Type B pancreatic cell (in vitro differentiated cells): ENCODE data around the gene TMEM190. TPM values are rescaled to one million over a fixed set of nuclear protein-coding genes. Genes with fewer than 3 reads are reported as not detected.

Experiments
- DNase-seq: peaks from one replicate; pipeline ENCODE4 v3.0.0; 2021; ENCODE audit warnings: mixed read lengths; ENCODE audit not compliant: unreplicated experiment; ENCODE audit errors: extremely low spot score
- H3K27ac Mint-ChIP-seq: 2 replicates; pipeline ENCODE4 v1.8.0; 2021; ENCODE audit warnings: mild to moderate bottlenecking, mixed read lengths
- H3K27me3 Mint-ChIP-seq: 2 replicates; pipeline ENCODE4 v1.8.0; 2021; ENCODE audit warnings: mixed read lengths
- H3K36me3 Mint-ChIP-seq: 2 replicates; pipeline ENCODE4 v1.8.0; 2021; ENCODE audit warnings: mixed read lengths
- H3K4me1 Mint-ChIP-seq: one replicate; pipeline ENCODE4 v1.8.0; 2021; ENCODE audit warnings: mixed read lengths; ENCODE audit not compliant: unreplicated experiment
- H3K4me3 Mint-ChIP-seq: 2 replicates; pipeline ENCODE4 v1.8.0; 2021; ENCODE audit warnings: mild to moderate bottlenecking, mixed read lengths
- H3K9me3 Mint-ChIP-seq: 2 replicates; pipeline ENCODE4 v1.8.0; 2021; ENCODE audit warnings: mixed read lengths
- CTCF ChIP-seq: fragments of 200-600 bp; sonication (generic); conservative IDR thresholded peaks from 2 replicates; pipeline ENCODE4 v1.5.0; 2021; ENCODE audit warnings: antibody characterized with exemption, mild to moderate bottlenecking
- total RNA-seq: library from RNA; stranded (reverse); gene quantifications from 2 replicates; pipeline ENCODE4 v1.2.1, GENCODE V29; 2021; ENCODE audit warnings: low replicate concordance

TMEM190 gene
- total RNA-seq, 1 donor from 2014 or later = 2.8 TPM

DNA sequence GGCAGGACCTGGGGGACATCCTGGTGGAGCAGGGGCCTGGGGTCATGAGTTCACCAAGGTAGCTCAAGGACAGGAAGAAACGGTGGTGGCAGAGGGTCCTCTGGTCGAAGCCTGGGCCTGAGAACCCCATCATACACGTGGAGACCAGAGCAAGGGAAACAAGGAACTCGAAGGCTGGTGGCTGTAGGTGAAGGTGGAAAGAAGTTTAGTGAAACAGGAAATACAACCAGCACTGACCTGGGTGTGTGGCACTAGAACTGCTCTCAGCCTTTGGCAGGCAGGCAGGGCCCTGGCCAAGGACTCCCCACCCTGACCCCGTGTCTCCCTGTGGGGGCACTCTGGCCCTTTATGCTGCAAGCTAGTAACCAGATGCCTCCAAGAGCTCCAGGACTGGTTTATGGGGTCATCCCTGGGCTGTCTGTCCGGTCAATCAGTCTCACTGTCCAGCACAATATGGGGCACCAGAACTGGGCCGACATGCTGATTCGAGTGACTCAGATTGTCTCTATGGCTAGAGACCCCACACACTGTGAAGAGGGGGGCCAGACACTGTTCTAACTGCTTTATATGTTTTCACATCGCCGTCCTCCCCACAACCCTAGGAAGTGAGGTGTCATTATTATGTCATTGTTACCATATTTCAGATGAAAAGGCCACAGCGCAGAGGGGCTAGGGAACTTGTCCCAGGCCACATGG, 25.9 kb upstream of the TMEM190 start:
- Mint-ChIP-seq H3K4me3 (peak overlapping the region; percentile 41), H3K27me3 (peaks cover 47% of the 10 kb centered on the region), H3K4me1 (peaks cover 9% of the 10 kb centered on the region), H3K9me3 (no peaks in the 10 kb centered on the region), H3K36me3 (no peaks in the 10 kb centered on the region), H3K27ac (no peak overlapping the region)
- no peak for DNase-seq
- no peak for TF ChIP-seq CTCF

DNA sequence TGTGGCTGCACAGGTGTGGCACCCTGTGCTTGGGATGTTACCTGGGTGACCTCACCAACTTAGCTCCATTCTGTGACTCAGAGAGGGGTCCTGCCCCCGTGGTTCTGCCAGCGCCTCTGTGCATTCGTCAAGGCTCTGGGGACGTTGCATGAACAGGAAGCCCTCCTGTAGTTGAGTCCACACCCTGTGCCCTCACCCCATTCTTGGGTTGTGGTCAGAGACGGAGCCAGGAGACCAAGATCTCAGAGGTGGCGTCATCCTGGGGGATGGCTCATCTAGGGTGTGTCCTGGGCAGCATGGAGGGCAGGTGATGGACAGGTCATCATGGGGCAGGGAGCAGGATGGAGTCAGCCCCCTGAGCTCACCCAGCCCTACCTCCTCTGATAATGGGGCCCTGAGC, 24.6 kb upstream of the TMEM190 start:
- Mint-ChIP-seq H3K27me3 (peaks cover 60% of the 10 kb centered on the region), H3K27ac (no peak overlapping the region), H3K4me3 (no peak overlapping the region), H3K36me3 (no peaks in the 10 kb centered on the region), H3K4me1 (peaks cover 9% of the 10 kb centered on the region), H3K9me3 (no peaks in the 10 kb centered on the region)
- no peak for TF ChIP-seq CTCF
- no peak for DNase-seq

GRCh38 chr19:55352549-55353145, 24.0 kb upstream of the TMEM190 start:
- Mint-ChIP-seq H3K27me3 (peaks cover 66% of the 10 kb centered on the region), H3K9me3 (no peaks in the 10 kb centered on the region), H3K36me3 (no peaks in the 10 kb centered on the region), H3K4me3 (peak overlapping the region; percentile 79), H3K27ac (no peak overlapping the region), H3K4me1 (peaks cover 12% of the 10 kb centered on the region)
- no peak for TF ChIP-seq CTCF
- DNase-seq = no peak

- TF ChIP-seq CTCF = no peak
- Mint-ChIP-seq H3K9me3 (no peaks in the 10 kb centered on the region), H3K4me1 (peaks cover 7% of the 10 kb centered on the region), H3K27me3 (peaks cover 72% of the 10 kb centered on the region), H3K27ac (no peak overlapping the region), H3K4me3 (peak overlapping the region; percentile 79), H3K36me3 (no peaks in the 10 kb centered on the region)
- no peak for DNase-seq
Measured at GRCh38 chr19:55353356-55353802, 23.2 kb upstream of the TMEM190 start.

GRCh38 chr19:55353803-55354697, 22.6 kb upstream of the TMEM190 start:
- H3K36me3 Mint-ChIP-seq = no peaks in the 10 kb centered on the region
- TF ChIP-seq CTCF = no peak

More at GRCh38 chr19:55353803-55354697, 22.6 kb upstream of the TMEM190 start:
- peaks cover 72% of the 10 kb centered on the region for H3K27me3 Mint-ChIP-seq
- no peaks in the 10 kb centered on the region for H3K9me3 Mint-ChIP-seq
- peak; percentile 75 for DNase-seq
- no peak overlapping the region for H3K27ac Mint-ChIP-seq
- H3K4me3 Mint-ChIP-seq = peak overlapping the region; percentile 79
- H3K4me1 Mint-ChIP-seq = peaks cover 7% of the 10 kb centered on the region
